H1 (cell line): ENCODE results near the gene HOXD11. TPM values are rescaled to one million over a fixed set of nuclear protein-coding genes. Genes with fewer than 3 reads are reported as not detected.

Experiments used
- CTCF ChIA-PET: fragments of 300-600 bp; sonication (Branson Sonifier 250); formaldehyde crosslinking; loops from one replicate; lab custom pipeline; 2021; ENCODE audit not compliant: partially characterized antibody; lab: Charles Lee
- POLR2A ChIA-PET: fragments of 300-600 bp; sonication (Branson Sonifier 250); formaldehyde crosslinking; loops from one replicate; lab custom pipeline; 2021; ENCODE audit warnings: inconsistent platforms; ENCODE audit not compliant: partially characterized antibody; lab: Charles Lee
- DNase-seq, 2 experiments: peaks; one replicate each; pipeline versions ENCODE4 v3.0.0 to v3.0.0-alpha.2; 2010 to 2022; ENCODE audit warnings: low spot score in 2 of 2, low read depth in 1 of 2, mixed read lengths in 1 of 2
- FAIRE-seq: peaks from 2 replicates; lab custom pipeline; 2011; peaks lifted over from hg19 to GRCh38; lab: Jason Lieb, UNC
- H2AFZ ChIP-seq: 2 replicates; pipeline ENCODE4 v1.8.1; 2012; ENCODE audit warnings: low read length, inconsistent platforms
- H2AK5ac ChIP-seq: 2 replicates; pipeline ENCODE4 v1.6.1; 2013; ENCODE audit warnings: low read depth, low read length
- H2BK120ac ChIP-seq: replicated peaks from 2 replicates; pipeline ENCODE3; 2013; ENCODE audit warnings: low read depth, low read length, inconsistent platforms
- H2BK12ac ChIP-seq: 2 replicates; pipeline ENCODE4 v1.6.1; 2013; ENCODE audit warnings: low read depth, low read length
- H2BK15ac ChIP-seq: 2 replicates; pipeline ENCODE4 v1.6.1; 2013; ENCODE audit warnings: low read length
- H2BK20ac ChIP-seq: 2 replicates; pipeline ENCODE4 v1.6.1; 2013; ENCODE audit warnings: low read length
- H2BK5ac ChIP-seq: 2 replicates; pipeline ENCODE4 v1.6.1; 2013; ENCODE audit warnings: low read depth, low read length
- H3K14ac ChIP-seq: 2 replicates; pipeline ENCODE4 v1.6.1; 2013; ENCODE audit warnings: inconsistent platforms; ENCODE audit not compliant: insufficient read length
- H3K18ac ChIP-seq: 2 replicates; pipeline ENCODE4 v1.6.1; 2013; ENCODE audit warnings: low read length; ENCODE audit errors: extremely low read depth
- H3K23ac ChIP-seq: 2 replicates; pipeline ENCODE4 v1.6.1; 2013; ENCODE audit warnings: inconsistent platforms; ENCODE audit not compliant: insufficient read length
- H3K23me2 ChIP-seq: 2 replicates; pipeline ENCODE4 v1.6.1; 2013; ENCODE audit warnings: low read depth, low read length
- H3K27ac ChIP-seq: 2 replicates; pipeline ENCODE4 v1.6.1; 2011; ENCODE audit warnings: low read depth, low read length, inconsistent platforms
- H3K27me3 ChIP-seq, 4 experiments: replicated peaks in 1 of 4; 1 replicate in 1 of 4; 2 replicates in 3 of 4; pipeline versions ENCODE4 v1.6.1 to v1.8.1; 2011 to 2013; ENCODE audit warnings: low read length in 3 of 4, mild to moderate bottlenecking in 3 of 4, inconsistent platforms in 2 of 4, mixed read lengths in 2 of 4, moderate library complexity in 1 of 4; ENCODE audit not compliant: control insufficient read depth in 3 of 4, insufficient read depth in 3 of 4; ENCODE audit errors: extremely low read depth in 1 of 4
- H3K36me3 ChIP-seq, 4 experiments: 2 replicates each; pipeline versions ENCODE4 v1.6.1 to v1.8.1; 2011 to 2013; ENCODE audit warnings: mild to moderate bottlenecking in 4 of 4, low read length in 3 of 4, moderate library complexity in 2 of 4, control low read depth in 1 of 4, inconsistent platforms in 1 of 4; ENCODE audit not compliant: insufficient read depth in 4 of 4, control insufficient read depth in 2 of 4
- H3K4ac ChIP-seq: replicated peaks from 2 replicates; pipeline ENCODE3; 2013; ENCODE audit warnings: low read length, low read depth, mixed read lengths, inconsistent platforms; ENCODE audit not compliant: insufficient read length
- H3K4me1 ChIP-seq, 4 experiments: replicated peaks in 1 of 4; 1 replicate in 1 of 4; 2 replicates in 3 of 4; pipeline versions ENCODE4 v1.6.1 to v1.8.1; 2011 to 2013; ENCODE audit warnings: low read length in 3 of 4, inconsistent platforms in 2 of 4, mixed read lengths in 1 of 4; ENCODE audit not compliant: insufficient read depth in 4 of 4, control insufficient read depth in 3 of 4
- H3K4me2 ChIP-seq, 2 experiments: 2 replicates each; pipeline versions ENCODE4 v1.6.1 to v1.8.1; 2011 to 2013; ENCODE audit warnings: low read depth in 2 of 2, low read length in 2 of 2, control low read depth in 1 of 2, inconsistent platforms in 1 of 2, mild to moderate bottlenecking in 1 of 2; ENCODE audit not compliant: insufficient read depth in 1 of 2
- H3K4me3 ChIP-seq, 4 experiments: fragments of 200-600, 300-600 bp in 1 of 4; sonication (generic), shearing (Covaris generic), sonication (Bioruptor Twin) in 1 of 4; 2 replicates each; pipeline versions ENCODE4 v1.5.1 to v1.8.1; 2011 to 2016; ENCODE audit warnings: low read length in 4 of 4, low read depth in 3 of 4, control low read depth in 2 of 4, inconsistent platforms in 2 of 4, mild to moderate bottlenecking in 2 of 4, mixed read lengths in 1 of 4, moderate library complexity in 1 of 4; ENCODE audit not compliant: insufficient read depth in 2 of 4; ENCODE audit errors: extremely low read depth in 1 of 4
- H3K56ac ChIP-seq: replicated peaks from 2 replicates; pipeline ENCODE3; 2013; ENCODE audit warnings: low read depth, mild to moderate bottlenecking, mixed read lengths, low read length, inconsistent platforms; ENCODE audit not compliant: insufficient read length
- H3K79me1 ChIP-seq: 2 replicates; pipeline ENCODE4 v1.6.1; 2013; ENCODE audit warnings: low read depth, low read length, control low read depth
- H3K79me2 ChIP-seq, 2 experiments: 2 replicates each; pipeline versions ENCODE4 v1.6.1 to v1.8.1; 2012 to 2013; ENCODE audit warnings: low read length in 2 of 2, mild to moderate bottlenecking in 2 of 2, inconsistent platforms in 1 of 2; ENCODE audit not compliant: insufficient read depth in 2 of 2, control insufficient read depth in 1 of 2
- H3K9ac ChIP-seq, 4 experiments: replicated peaks in 1 of 4; 1 replicate in 1 of 4; 2 replicates in 3 of 4; pipeline versions ENCODE4 v1.6.1 to v1.8.1; 2011 to 2013; ENCODE audit warnings: low read depth in 3 of 4, low read length in 3 of 4, control low read depth in 2 of 4, mild to moderate bottlenecking in 2 of 4, moderate library complexity in 2 of 4, inconsistent platforms in 1 of 4; ENCODE audit errors: extremely low read depth in 1 of 4
- H3K9me3 ChIP-seq, 2 experiments: 2 replicates each; pipeline versions ENCODE4 v1.6.1 to v1.8.1; 2012 to 2013; ENCODE audit warnings: mild to moderate bottlenecking in 2 of 2, moderate library complexity in 2 of 2, control low read depth in 1 of 2, inconsistent platforms in 1 of 2, low read depth in 1 of 2, low read length in 1 of 2, mixed read lengths in 1 of 2; ENCODE audit not compliant: insufficient read depth in 2 of 2
- H4K20me1 ChIP-seq, 2 experiments: replicated peaks in 1 of 2; 2 replicates each; pipeline versions ENCODE3 to v1.8.1; 2011 to 2013; ENCODE audit warnings: inconsistent platforms in 2 of 2, low read length in 2 of 2, mild to moderate bottlenecking in 1 of 2; ENCODE audit not compliant: insufficient read depth in 2 of 2, control insufficient read depth in 1 of 2
- H4K5ac ChIP-seq: 2 replicates; pipeline ENCODE4 v1.6.1; 2013; ENCODE audit warnings: low read length, low read depth, mixed read lengths, inconsistent platforms; ENCODE audit not compliant: insufficient read length
- H4K8ac ChIP-seq: 2 replicates; pipeline ENCODE4 v1.8.0; 2013; ENCODE audit warnings: mild to moderate bottlenecking, moderate library complexity, low read length, inconsistent platforms; ENCODE audit not compliant: insufficient read depth; ENCODE audit errors: extremely low read depth
- H4K91ac ChIP-seq: replicated peaks from 2 replicates; pipeline ENCODE3; 2013; ENCODE audit warnings: low read length, mixed read lengths, inconsistent platforms; ENCODE audit not compliant: insufficient read length
- ATF3 ChIP-seq: IDR thresholded peaks from 2 replicates; pipeline ENCODE4 v1.6.1; 2011; ENCODE audit warnings: low read depth, mild to moderate bottlenecking, low read length; ENCODE audit not compliant: insufficient read depth
- BRCA1 ChIP-seq: IDR thresholded peaks from 2 replicates; pipeline ENCODE4 v1.6.1; 2012; ENCODE audit warnings: low read depth, low read length, improper control_type of control experiment
- CHD2 ChIP-seq: IDR thresholded peaks from 2 replicates; pipeline ENCODE4 v1.6.1; 2012; ENCODE audit warnings: low read length, improper control_type of control experiment
- EGR1 ChIP-seq: IDR thresholded peaks from 2 replicates; pipeline ENCODE4 v1.6.1; 2011; ENCODE audit warnings: low read depth, low read length, borderline replicate concordance
- HDAC2 ChIP-seq, 2 experiments: fragments of 300-600 bp in 1 of 2; sonication (generic) in 1 of 2; IDR thresholded peaks; 2 replicates each; pipeline ENCODE4 v1.6.1; 2011 to 2012; ENCODE audit warnings: low read depth in 2 of 2, low read length in 2 of 2, mild to moderate bottlenecking in 2 of 2, moderate library complexity in 2 of 2, borderline replicate concordance in 1 of 2, inconsistent platforms in 1 of 2
- JUND ChIP-seq: IDR thresholded peaks from 2 replicates; pipeline ENCODE4 v1.6.1; 2011; ENCODE audit warnings: mild to moderate bottlenecking, improper control_type of control experiment, low read length
- SAP30 ChIP-seq: fragments of 300-600 bp; sonication (generic); IDR thresholded peaks from 2 replicates; pipeline ENCODE4 v1.7.1; 2012; ENCODE audit warnings: low read length, moderate library complexity, mild to moderate bottlenecking, inconsistent platforms; ENCODE audit not compliant: insufficient read depth, insufficient replicate concordance
- USF2 ChIP-seq: IDR thresholded peaks from 2 replicates; pipeline ENCODE4 v1.6.1; 2011; ENCODE audit warnings: low read length, improper control_type of control experiment
- YY1 ChIP-seq: IDR thresholded peaks from 2 replicates; pipeline ENCODE4 v1.6.1; 2011; ENCODE audit warnings: low read depth, mild to moderate bottlenecking, low read length
- WGBS, 2 experiments: shearing (Covaris generic) in 1 of 2; methylation state at CpG; one replicate each; pipeline versions ENCODE4 v1.1.6 to v1.1.7; 2013 to 2015; ENCODE audit warnings: low lambda C conversion rate in 2 of 2, mixed read lengths in 2 of 2, inconsistent platforms in 1 of 2, low coverage in 1 of 2, missing lambda C conversion rate in 1 of 2; ENCODE audit not compliant: insufficient replicate concordance in 2 of 2, insufficient coverage in 1 of 2, insufficient read length in 1 of 2; ENCODE audit errors: extremely low coverage in 1 of 2, missing lambda C conversion rate in 1 of 2; 5-methylcytosine and 5-hydroxymethylcytosine counted together
- polyA plus RNA-seq, 7 experiments: library from polyadenylated mRNA; depleted of rRNA in 3 of 7; stranded (reverse) in 5 of 7; unstranded in 2 of 7; fragments of >200 nt in 5 of 7; fragments of 200-250 nt in 2 of 7; gene quantifications; 1 replicate in 5 of 7; 2 replicates in 1 of 7; 4 replicates in 1 of 7; pipeline versions ENCODE4 v1.2.1 to v1.2.3, GENCODE V29; 2011 to 2013; ENCODE audit warnings: missing spikeins in 2 of 7, mixed read lengths in 2 of 7
- total RNA-seq: library from RNA; stranded (reverse); fragmentation: NEBNext Ultra II Directional; extraction: Animal tissue kit (Norgen Biotek cat#: 25700); gene quantifications from 2 replicates; pipeline ENCODE4 v1.2.1, GENCODE V29; 2021

Gene HOXD11
- total and polyA plus RNA-seq, 2 of the 8 experiments (the other 6 are each of a cell fraction or from before 2014, with no cell fraction given): not detected

DNA sequence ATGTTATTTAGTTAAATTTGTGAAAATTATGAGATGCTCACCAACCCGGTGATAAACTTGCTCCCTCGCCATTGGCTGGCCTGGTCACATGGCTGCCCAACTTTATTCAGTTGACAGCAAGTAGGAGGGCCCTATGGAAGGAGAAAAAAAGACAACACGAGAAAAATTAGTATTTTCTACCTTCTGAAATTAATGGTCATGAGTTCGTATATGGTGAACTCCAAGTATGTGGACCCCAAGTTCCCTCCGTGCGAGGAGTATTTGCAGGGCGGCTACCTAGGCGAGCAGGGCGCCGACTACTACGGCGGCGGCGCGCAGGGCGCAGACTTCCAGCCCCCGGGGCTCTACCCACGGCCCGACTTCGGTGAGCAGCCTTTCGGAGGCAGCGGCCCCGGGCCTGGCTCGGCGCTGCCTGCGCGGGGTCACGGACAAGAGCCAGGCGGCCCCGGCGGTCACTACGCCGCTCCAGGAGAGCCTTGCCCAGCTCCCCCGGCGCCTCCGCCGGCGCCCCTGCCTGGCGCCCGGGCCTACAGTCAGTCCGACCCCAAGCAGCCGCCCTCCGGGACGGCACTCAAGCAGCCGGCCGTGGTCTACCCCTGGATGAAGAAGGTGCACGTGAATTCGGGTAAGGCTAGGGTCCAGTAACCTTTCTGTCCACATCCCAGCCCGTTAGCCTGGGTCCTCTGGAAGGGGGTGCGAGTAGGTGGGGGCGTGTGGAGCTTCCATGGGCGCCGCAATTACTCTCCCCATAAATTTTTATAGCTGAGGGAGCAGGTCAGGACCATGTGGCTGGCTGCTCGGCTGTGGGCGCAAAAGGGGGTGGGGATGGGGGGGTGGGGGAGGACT is 44.6 kb downstream of the HOXD11 start, which contains the start of gene HOXD4:
HOXD4 (plus strand) TSS at position 109 of the 846 bp plus-strand sequence; CDS start at position 193, 84 bp downstream.
- Histone ChIP-seq H3K23ac (no peak within 1 kb of the TSS), H3K18ac (no peak within 1 kb of the TSS), H2BK20ac (no peak within 1 kb of the TSS), H3K79me2 (no peaks in the 10 kb centered on the region), H3K4me1 (peaks cover 0 to 10% (median 2%) of the 10 kb centered on the region in 4 experiments; a peak in 4 of 7 replicates), H3K79me1 (no peaks in the 10 kb centered on the region), H4K5ac (no peak within 1 kb of the TSS), H3K56ac (no peak within 1 kb of the TSS), H3K27ac (no peak within 1 kb of the TSS), H3K23me2 (peaks cover 2% of the 10 kb centered on the region; the same call in 1 of the 2 replicates), H3K9me3 (no peaks in the 10 kb centered on the region), H3K14ac (no peak within 1 kb of the TSS), H4K91ac (no peak within 1 kb of the TSS), H2AFZ (no peak within 1 kb of the TSS), H2BK15ac (no peak within 1 kb of the TSS), H3K4ac (no peak within 1 kb of the TSS), H2BK120ac (no peak within 1 kb of the TSS), H4K20me1 (peaks cover 15 to 45% of the 10 kb centered on the region in 2 experiments), H2BK12ac (no peak within 1 kb of the TSS), H3K27me3 (peaks cover 97 to 100% (median 100%) of the 10 kb centered on the region in 4 experiments), H3K9ac (no peak within 1 kb of the TSS), H2BK5ac (no peak within 1 kb of the TSS), H4K8ac (no peak within 1 kb of the TSS), H2AK5ac (no peak within 1 kb of the TSS), H3K4me3 (peak within 1 kb of the TSS in 1 of 4 experiments; percentile 45; a peak in 2 of 8 replicates), H3K36me3 (peaks cover 0 to 11% (median 0%) of the 10 kb centered on the region in 4 experiments; a peak in 1 of 8 replicates), H3K4me2 (peak within 1 kb of the TSS; percentile 48 to 59)
- 5% methylated on average over 47 of the region's 55 CpGs; no CpG with 5 or more reads in 1 of the 2 experiments for WGBS, 2 experiments
- ChIA-PET POLR2A (interaction anchor here (1.3 kb wide), 1 partner anchor 11 kb away, joined by 3 read pairs; no protein-coding TSS in a partner anchor), CTCF (interaction anchor here (1.0 to 4.4 kb wide), 9 partner anchors 10 to 303 kb away, joined by 3 to 36 read pairs (median 10); no protein-coding TSS in a partner anchor)
- FAIRE-seq: no peak
- peak in 1 of 2 experiments; percentile 60 for DNase-seq
- TF ChIP-seq CHD2 (no peak), HDAC2 (IDR thresholded peaks at IDR 0.05; ENCODE audit: borderline replicate concordance in 1 of 2, low read depth in 2 of 2, low read length in 2 of 2) (no peak), USF2 (peak; percentile 74), SAP30 (no peak), YY1 (no peak), ATF3 (no peak), JUND (no peak), EGR1 (no peak), BRCA1 (no peak)
